ENCODE results near the gene IGLL5. TPM values are rescaled to one million over a fixed set of nuclear protein-coding genes. Genes with fewer than 3 reads are reported as not detected.

The IGLL5 gene
- total RNA-seq, 1 donor from 2014 or later, result not detected

Small RNA genes within 50 kb of the gene (small RNA-seq; reads per million reads assigned to genes)
- gene IGLC4, result not detected
- gene IGLC5, result not detected
- not detected for gene IGLJ1
- not detected for gene IGLJ2
- gene IGLJ3, result not detected
- not detected for gene IGLJ4
- gene IGLJ5, result not detected
- gene IGLJ6, result not detected
- not detected for gene IGLJ7
- gene IGLV2-5, result not detected
- gene IGLV3-2, result not detected
- not detected for gene IGLV3-4
- not detected for gene IGLV3-6
- gene IGLV3-7, result not detected
- not detected for gene MIR5571

Other genes with a start within 250 kb of the IGLL5 start
- gene GGTLC2, start 243.2 kb upstream of the IGLL5 start, total RNA-seq, result not detected
- gene GNAZ, start 182.7 kb downstream of the IGLL5 start, total RNA-seq, result 2.1 TPM